Osteocyte (in vitro differentiated cells): ENCODE measurements around the gene IL31. TPM values are rescaled to one million over a fixed set of nuclear protein-coding genes. Genes with fewer than 3 reads are reported as not detected.

Source experiments
- DNase-seq: peaks from one replicate; pipeline ENCODE4 v3.0.0; 2021; ENCODE audit warnings: mixed read lengths; ENCODE audit not compliant: unreplicated experiment; ENCODE audit errors: extremely low spot score
- H3K27ac Mint-ChIP-seq: one replicate; pipeline ENCODE4 v1.8.0; 2021; ENCODE audit warnings: mild to moderate bottlenecking, mixed read lengths; ENCODE audit not compliant: unreplicated experiment
- H3K27me3 Mint-ChIP-seq: one replicate; pipeline ENCODE4 v1.8.0; 2021; ENCODE audit warnings: mixed read lengths; ENCODE audit not compliant: unreplicated experiment
- H3K36me3 Mint-ChIP-seq: one replicate; pipeline ENCODE4 v1.8.0; 2021; ENCODE audit warnings: mixed read lengths; ENCODE audit not compliant: unreplicated experiment
- H3K4me1 Mint-ChIP-seq: one replicate; pipeline ENCODE4 v1.8.0; 2021; ENCODE audit warnings: mixed read lengths; ENCODE audit not compliant: unreplicated experiment
- H3K4me3 Mint-ChIP-seq: one replicate; pipeline ENCODE4 v1.8.0; 2021; ENCODE audit warnings: mild to moderate bottlenecking, moderate library complexity, mixed read lengths; ENCODE audit not compliant: unreplicated experiment
- H3K9me3 Mint-ChIP-seq: one replicate; pipeline ENCODE4 v1.8.0; 2021; ENCODE audit warnings: mixed read lengths; ENCODE audit not compliant: unreplicated experiment
- CTCF ChIP-seq: fragments of 200-600 bp; sonication (generic); IDR thresholded peaks from 2 replicates; pipeline ENCODE4 v1.5.0; 2021; ENCODE audit warnings: antibody characterized with exemption, mild to moderate bottlenecking, moderate library complexity
- total RNA-seq: library from RNA; stranded (reverse); gene quantifications from 2 replicates; pipeline ENCODE4 v1.2.1, GENCODE V29; 2021

Gene IL31
- total RNA-seq, 1 donor from 2014 or later = not detected

- Mint-ChIP-seq H3K36me3 (no peaks in the 10 kb centered on the region), H3K27ac (no peak overlapping the region), H3K27me3 (no peaks in the 10 kb centered on the region), H3K4me1 (no peaks in the 10 kb centered on the region), H3K9me3 (no peaks in the 10 kb centered on the region), H3K4me3 (no peak overlapping the region)
- no peak for TF ChIP-seq CTCF
- DNase-seq = no peak
Observed at GRCh38 chr12:122161682-122162081, 12.3 kb downstream of the IL31 start.

- no peak overlapping the region for H3K4me3 Mint-ChIP-seq
- no peaks in the 10 kb centered on the region for H3K27me3 Mint-ChIP-seq
- TF ChIP-seq CTCF = no peak
- no peaks in the 10 kb centered on the region for H3K9me3 Mint-ChIP-seq
- H3K27ac Mint-ChIP-seq = no peak overlapping the region
- DNase-seq = no peak
- H3K36me3 Mint-ChIP-seq = no peaks in the 10 kb centered on the region
- no peaks in the 10 kb centered on the region for H3K4me1 Mint-ChIP-seq
Observed at GRCh38 chr12:122160761-122161160, 13.3 kb downstream of the IL31 start.

GRCh38 chr12:122159882-122160281 is 14.1 kb downstream of the IL31 start:
- no peak for TF ChIP-seq CTCF
- Mint-ChIP-seq H3K27me3 (no peaks in the 10 kb centered on the region), H3K4me1 (no peaks in the 10 kb centered on the region), H3K36me3 (no peaks in the 10 kb centered on the region), H3K4me3 (no peak overlapping the region), H3K9me3 (no peaks in the 10 kb centered on the region), H3K27ac (no peak overlapping the region)
- no peak for DNase-seq

- Mint-ChIP-seq H3K4me3 (no peak overlapping the region), H3K4me1 (no peaks in the 10 kb centered on the region), H3K27ac (no peak overlapping the region), H3K27me3 (no peaks in the 10 kb centered on the region), H3K36me3 (no peaks in the 10 kb centered on the region), H3K9me3 (no peaks in the 10 kb centered on the region)
- DNase-seq = no peak
- TF ChIP-seq CTCF = no peak
Observed at GRCh38 chr12:122158700-122159285, 15.2 kb downstream of the IL31 start.

- no peak overlapping the region for H3K4me3 Mint-ChIP-seq
- no peaks in the 10 kb centered on the region for H3K36me3 Mint-ChIP-seq
- TF ChIP-seq CTCF = no peak
- H3K27ac Mint-ChIP-seq = no peak overlapping the region
- H3K4me1 Mint-ChIP-seq = no peaks in the 10 kb centered on the region
- H3K9me3 Mint-ChIP-seq = no peaks in the 10 kb centered on the region
- H3K27me3 Mint-ChIP-seq = no peaks in the 10 kb centered on the region
- DNase-seq = no peak
Observed at GRCh38 chr12:122155705-122156104, 18.3 kb downstream of the IL31 start.
